Measurements from ENCODE around the gene SH3BP4. TPM values are rescaled to one million over a fixed set of nuclear protein-coding genes. Genes with fewer than 3 reads are reported as not detected.

SH3BP4 gene
- total and polyA plus RNA-seq, 10 of the 15 experiments (the other 5 are each of a cell fraction or from before 2014, with no cell fraction given) = 0.03 to 0.36 TPM; not detected in 8

- intact Hi-C loops (cut with micrococcal nuclease; ENCODE audit: unreplicated experiment) (no loop called here), in situ Hi-C loops (cut with MboI) (no loop called here)
- Histone ChIP-seq H3K36me3 (ENCODE audit: control insufficient read depth in 2 of 2, insufficient read depth in 2 of 2, low read length in 1 of 2) (no peaks in the 10 kb centered on the region), H3K9ac (ENCODE audit: control insufficient read depth, insufficient read depth, low read length) (no peak overlapping the region), H3K79me2 (ENCODE audit: control insufficient read depth, insufficient read depth, low read length) (no peaks in the 10 kb centered on the region), H3K4me3 (no peak overlapping the region), H2AFZ (ENCODE audit: control insufficient read depth, low read depth, low read length) (no peak overlapping the region), H3K9me3 (replicated peaks; ENCODE audit: control insufficient read depth, insufficient read depth, low read length) (no peaks in the 10 kb centered on the region), H4K20me1 (ENCODE audit: control insufficient read depth, insufficient read depth) (no peaks in the 10 kb centered on the region), H3K27ac (ENCODE audit: control insufficient read depth, insufficient read depth) (no peak overlapping the region), H3K27me3 (replicated peaks in 1 of 2; ENCODE audit: control insufficient read depth in 2 of 2, insufficient read depth in 2 of 2, low read length in 1 of 2) (no peaks in the 10 kb centered on the region), H3K4me1 (ENCODE audit: control insufficient read depth, insufficient read depth, low read length) (no peaks in the 10 kb centered on the region), H3K4me2 (ENCODE audit: control insufficient read depth, insufficient read depth) (no peak overlapping the region)
- FAIRE-seq (no peak), DNase-seq (ENCODE audit: low read depth, low spot score) (no peak), ATAC-seq (no peak)
- BruUV-seq (replicated peaks) = no TSS peak
- 0% methylated on average over 4 of the region's 4 CpGs for WGBS (ENCODE audit: insufficient coverage, insufficient replicate concordance, low lambda C conversion rate, missing lambda C conversion rate)
- TF ChIP-seq, protein P1, sequence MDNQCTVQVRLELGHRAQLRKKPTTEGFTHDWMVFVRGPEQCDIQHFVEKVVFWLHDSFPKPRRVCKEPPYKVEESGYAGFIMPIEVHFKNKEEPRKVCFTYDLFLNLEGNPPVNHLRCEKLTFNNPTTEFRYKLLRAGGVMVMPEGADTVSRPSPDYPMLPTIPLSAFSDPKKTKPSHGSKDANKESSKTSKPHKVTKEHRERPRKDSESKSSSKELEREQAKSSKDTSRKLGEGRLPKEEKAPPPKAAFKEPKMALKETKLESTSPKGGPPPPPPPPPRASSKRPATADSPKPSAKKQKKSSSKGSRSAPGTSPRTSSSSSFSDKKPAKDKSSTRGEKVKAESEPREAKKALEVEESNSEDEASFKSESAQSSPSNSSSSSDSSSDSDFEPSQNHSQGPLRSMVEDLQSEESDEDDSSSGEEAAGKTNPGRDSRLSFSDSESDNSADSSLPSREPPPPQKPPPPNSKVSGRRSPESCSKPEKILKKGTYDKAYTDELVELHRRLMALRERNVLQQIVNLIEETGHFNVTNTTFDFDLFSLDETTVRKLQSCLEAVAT (IDR thresholded peaks at IDR 0.05) = no peak
- TF ChIP-seq KLF5 (IDR thresholded peaks at IDR 0.05; ENCODE audit: partially characterized antibody) (no peak), SIN3A (IDR thresholded peaks at IDR 0.05; ENCODE audit: low read depth, low read length) (no peak), CBX3 (IDR thresholded peaks at IDR 0.05; ENCODE audit: borderline replicate concordance, low read depth) (no peak), PML (IDR thresholded peaks at IDR 0.05; ENCODE audit: low read length) (no peak), ZNF622 (IDR thresholded peaks at IDR 0.05) (no peak), ELK1 (IDR thresholded peaks at IDR 0.05; ENCODE audit: low read depth, low read length) (no peak), RUNX3 (IDR thresholded peaks at IDR 0.05; ENCODE audit: low read length) (no peak), PAX8 (IDR thresholded peaks at IDR 0.05) (no peak)
- TF ChIP-seq, protein P2, sequence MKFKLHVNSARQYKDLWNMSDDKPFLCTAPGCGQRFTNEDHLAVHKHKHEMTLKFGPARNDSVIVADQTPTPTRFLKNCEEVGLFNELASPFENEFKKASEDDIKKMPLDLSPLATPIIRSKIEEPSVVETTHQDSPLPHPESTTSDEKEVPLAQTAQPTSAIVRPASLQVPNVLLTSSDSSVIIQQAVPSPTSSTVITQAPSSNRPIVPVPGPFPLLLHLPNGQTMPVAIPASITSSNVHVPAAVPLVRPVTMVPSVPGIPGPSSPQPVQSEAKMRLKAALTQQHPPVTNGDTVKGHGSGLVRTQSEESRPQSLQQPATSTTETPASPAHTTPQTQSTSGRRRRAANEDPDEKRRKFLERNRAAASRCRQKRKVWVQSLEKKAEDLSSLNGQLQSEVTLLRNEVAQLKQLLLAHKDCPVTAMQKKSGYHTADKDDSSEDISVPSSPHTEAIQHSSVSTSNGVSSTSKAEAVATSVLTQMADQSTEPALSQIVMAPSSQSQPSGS (IDR thresholded peaks at IDR 0.05; ENCODE audit: low read length) = no peak
- ChIA-PET RAD21 (ENCODE audit: unreplicated experiment) (no interaction called here), SMC1A (ENCODE audit: uncharacterized antibody, unreplicated experiment) (no interaction called here), CTCF (no interaction called here), POLR2A (no interaction called here)
Observed at GRCh38 chr2:235066490-235066889, 114.7 kb downstream of the SH3BP4 start.

All from GM12878 (cell line).